Liver (tissue), 9 donors: Measurements from ENCODE around the gene SYNJ2. TPM values are rescaled to one million over a fixed set of nuclear protein-coding genes. Genes with fewer than 3 reads are reported as not detected.

Experiments
- DNase-seq: peaks from one replicate; pipeline ENCODE4 v3.0.0-alpha.2; 2017; ENCODE audit warnings: low spot score
- H3K27ac ChIP-seq, 2 donors: one replicate each; pipeline ENCODE4 v1.7.0; 2013; ENCODE audit warnings: inconsistent platforms in 2 of 2, low read length in 2 of 2, control low read depth in 1 of 2, low read depth in 1 of 2, mild to moderate bottlenecking in 1 of 2
- H3K27me3 ChIP-seq, 4 donors: one replicate each; pipeline versions ENCODE4 v1.6.1 to v1.7.0; 2013; ENCODE audit warnings: low read length in 3 of 4, inconsistent platforms in 1 of 4, mild to moderate bottlenecking in 1 of 4, moderate library complexity in 1 of 4; ENCODE audit not compliant: control insufficient read depth in 4 of 4, insufficient read depth in 4 of 4
- H3K36me3 ChIP-seq, 4 donors: one replicate each; pipeline versions ENCODE4 v1.6.1 to v1.7.0; 2013; ENCODE audit warnings: low read length in 3 of 4, mild to moderate bottlenecking in 3 of 4, low read depth in 1 of 4, moderate library complexity in 1 of 4; ENCODE audit not compliant: control insufficient read depth in 4 of 4, insufficient read depth in 3 of 4
- H3K4me1 ChIP-seq, 4 donors: one replicate each; pipeline versions ENCODE4 v1.6.1 to v1.7.0; 2013; ENCODE audit warnings: low read length in 3 of 4, mild to moderate bottlenecking in 3 of 4, moderate library complexity in 1 of 4; ENCODE audit not compliant: control insufficient read depth in 4 of 4, insufficient read depth in 4 of 4
- H3K4me3 ChIP-seq, 3 donors: one replicate each; pipeline versions ENCODE4 v1.6.1 to v1.7.0; 2013; ENCODE audit warnings: low read length in 3 of 3, control low read depth in 1 of 3, low read depth in 1 of 3, mild to moderate bottlenecking in 1 of 3
- H3K9ac ChIP-seq, 2 donors: one replicate each; pipeline ENCODE4 v1.7.0; 2013; ENCODE audit warnings: low read length in 2 of 2, mild to moderate bottlenecking in 2 of 2, moderate library complexity in 2 of 2, control low read depth in 1 of 2, low read depth in 1 of 2
- H3K9me3 ChIP-seq, 4 donors: one replicate each; pipeline versions ENCODE4 v1.6.1 to v1.7.0; 2013; ENCODE audit warnings: low read length in 3 of 4; ENCODE audit not compliant: control insufficient read depth in 4 of 4
- EGR1 ChIP-seq, 2 donors: IDR thresholded peaks; 2 replicates each; pipeline ENCODE4 v1.6.1; 2016 to 2018; ENCODE audit warnings: antibody characterized with exemption in 2 of 2, low read depth in 2 of 2
- FOXA1 ChIP-seq: IDR thresholded peaks from 2 replicates; pipeline ENCODE4 v1.6.1; 2016; ENCODE audit warnings: antibody characterized with exemption
- FOXA2 ChIP-seq: IDR thresholded peaks from 2 replicates; pipeline ENCODE4 v1.6.1; 2016; ENCODE audit warnings: antibody characterized with exemption
- GABPA ChIP-seq, 2 donors: IDR thresholded peaks in 1 of 2; conservative IDR thresholded peaks in 1 of 2; 2 replicates each; pipeline ENCODE4 v1.6.1; 2016; ENCODE audit warnings: antibody characterized with exemption in 2 of 2, mild to moderate bottlenecking in 1 of 2, moderate library complexity in 1 of 2
- HNF4A ChIP-seq, 2 donors: conservative IDR thresholded peaks; 2 replicates each; pipeline ENCODE4 v1.6.1; 2016; ENCODE audit warnings: antibody characterized with exemption in 2 of 2, mild to moderate bottlenecking in 2 of 2
- JUND ChIP-seq, 2 donors: IDR thresholded peaks; 2 replicates each; pipeline ENCODE4 v1.6.1; 2016; ENCODE audit warnings: antibody characterized with exemption in 2 of 2
- NR2F2 ChIP-seq: IDR thresholded peaks from 2 replicates; pipeline ENCODE4 v1.6.1; 2016; ENCODE audit warnings: antibody characterized with exemption
- RAD21 ChIP-seq, 2 donors: IDR thresholded peaks; 2 replicates each; pipeline ENCODE4 v1.6.1; 2016; ENCODE audit warnings: antibody characterized with exemption in 2 of 2, mild to moderate bottlenecking in 2 of 2
- RXRA ChIP-seq, 2 donors: IDR thresholded peaks; 2 replicates each; pipeline ENCODE4 v1.6.1; 2017 to 2018; ENCODE audit warnings: antibody characterized with exemption in 2 of 2, mild to moderate bottlenecking in 1 of 2
- TAF1 ChIP-seq: conservative IDR thresholded peaks from 2 replicates; pipeline ENCODE4 v1.6.1; 2016; ENCODE audit warnings: antibody characterized with exemption, mild to moderate bottlenecking
- polyA plus RNA-seq, 2 donors: library from polyadenylated mRNA; stranded (reverse) in 1 of 2; unstranded in 1 of 2; fragments of 200-250 nt in 1 of 2; fragments of >200 nt in 1 of 2; fragmentation: Nextera tagmentation in 1 of 2; extraction: Ambion mirVana in 1 of 2; gene quantifications; one replicate each; pipeline versions ENCODE4 v1.2.1 to v1.2.3, GENCODE V29; 2013 to 2015
- total RNA-seq, 2 donors: library from RNA; depleted of rRNA; stranded (reverse); fragments of >200 nt; gene quantifications; one replicate each; pipeline ENCODE4 v1.2.3, GENCODE V29; 2014
- TF ChIP-seq, protein P1 (sequence below): IDR thresholded peaks from 2 replicates; pipeline ENCODE4 v1.6.1; 2016; ENCODE audit warnings: antibody characterized with exemption, mild to moderate bottlenecking
- TF ChIP-seq, protein P2 (sequence below): IDR thresholded peaks from 2 replicates; pipeline ENCODE4 v1.6.1; 2016; ENCODE audit warnings: antibody characterized with exemption
- TF ChIP-seq, protein P3 (sequence below): IDR thresholded peaks from 2 replicates; pipeline ENCODE4 v1.6.1; 2016; ENCODE audit warnings: antibody characterized with exemption
- TF ChIP-seq, protein P4 (sequence below): IDR thresholded peaks from 2 replicates; pipeline ENCODE4 v1.6.1; 2016; ENCODE audit warnings: antibody characterized with exemption
- donor health status: healthy.
- donor health status: healthy.
- donor health status: healthy.
- donor health status: healthy.
- donor health status: healthy.

The SYNJ2 gene
- total and polyA plus RNA-seq, 4 donors: 2.4 to 8.9 (median 3.2) TPM

DNA sequence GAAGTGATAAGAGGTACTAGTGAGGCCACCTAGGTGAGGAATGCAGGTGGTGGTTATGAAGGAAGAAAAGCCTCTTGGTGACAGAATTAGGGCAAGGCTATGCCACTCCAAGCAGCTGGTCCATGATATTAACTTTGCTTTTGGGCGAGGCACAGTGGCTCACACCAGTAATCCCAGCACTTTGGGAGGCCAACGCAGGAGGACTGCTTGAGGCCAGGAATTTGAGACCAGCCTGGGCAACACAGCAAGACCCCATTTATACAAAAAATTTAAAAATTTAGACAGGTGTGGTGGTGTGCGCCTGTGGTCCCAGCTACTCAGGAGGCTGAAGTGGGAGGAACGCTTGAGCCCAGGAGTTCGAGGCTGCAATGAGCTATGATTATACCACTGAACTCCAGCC, 130.3 kb downstream of the SYNJ2 start (continued):
- TF ChIP-seq, protein P1, sequence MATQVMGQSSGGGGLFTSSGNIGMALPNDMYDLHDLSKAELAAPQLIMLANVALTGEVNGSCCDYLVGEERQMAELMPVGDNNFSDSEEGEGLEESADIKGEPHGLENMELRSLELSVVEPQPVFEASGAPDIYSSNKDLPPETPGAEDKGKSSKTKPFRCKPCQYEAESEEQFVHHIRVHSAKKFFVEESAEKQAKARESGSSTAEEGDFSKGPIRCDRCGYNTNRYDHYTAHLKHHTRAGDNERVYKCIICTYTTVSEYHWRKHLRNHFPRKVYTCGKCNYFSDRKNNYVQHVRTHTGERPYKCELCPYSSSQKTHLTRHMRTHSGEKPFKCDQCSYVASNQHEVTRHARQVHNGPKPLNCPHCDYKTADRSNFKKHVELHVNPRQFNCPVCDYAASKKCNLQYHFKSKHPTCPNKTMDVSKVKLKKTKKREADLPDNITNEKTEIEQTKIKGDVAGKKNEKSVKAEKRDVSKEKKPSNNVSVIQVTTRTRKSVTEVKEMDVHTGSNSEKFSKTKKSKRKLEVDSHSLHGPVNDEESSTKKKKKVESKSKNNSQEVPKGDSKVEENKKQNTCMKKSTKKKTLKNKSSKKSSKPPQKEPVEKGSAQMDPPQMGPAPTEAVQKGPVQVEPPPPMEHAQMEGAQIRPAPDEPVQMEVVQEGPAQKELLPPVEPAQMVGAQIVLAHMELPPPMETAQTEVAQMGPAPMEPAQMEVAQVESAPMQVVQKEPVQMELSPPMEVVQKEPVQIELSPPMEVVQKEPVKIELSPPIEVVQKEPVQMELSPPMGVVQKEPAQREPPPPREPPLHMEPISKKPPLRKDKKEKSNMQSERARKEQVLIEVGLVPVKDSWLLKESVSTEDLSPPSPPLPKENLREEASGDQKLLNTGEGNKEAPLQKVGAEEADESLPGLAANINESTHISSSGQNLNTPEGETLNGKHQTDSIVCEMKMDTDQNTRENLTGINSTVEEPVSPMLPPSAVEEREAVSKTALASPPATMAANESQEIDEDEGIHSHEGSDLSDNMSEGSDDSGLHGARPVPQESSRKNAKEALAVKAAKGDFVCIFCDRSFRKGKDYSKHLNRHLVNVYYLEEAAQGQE: no peak
- TF ChIP-seq FOXA2: no peak

DNA sequence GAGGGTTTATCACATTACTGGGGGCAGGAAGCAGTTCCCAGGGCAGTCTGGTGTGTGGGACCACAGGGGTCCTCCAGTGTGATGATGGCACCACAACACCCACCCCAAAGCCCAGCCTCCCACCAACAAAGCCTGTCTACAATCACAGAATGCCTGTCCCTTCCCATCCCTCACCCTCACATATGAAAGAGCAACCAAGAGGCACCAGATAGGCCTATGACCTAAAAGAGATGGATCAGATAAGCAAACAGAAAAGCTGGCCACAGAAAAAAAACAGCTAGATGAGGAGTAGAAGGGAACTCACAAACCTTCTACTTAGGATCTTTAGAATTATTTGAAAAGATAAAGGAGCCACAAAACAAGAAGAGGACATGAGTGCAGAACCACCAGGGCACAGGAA, 132.1 kb downstream of the SYNJ2 start:
- H3K9ac ChIP-seq: no peak overlapping the region
- TF ChIP-seq FOXA1: no peak
- TF ChIP-seq RXRA (IDR thresholded peaks at IDR 0.05): no peak
- TF ChIP-seq, protein P2, sequence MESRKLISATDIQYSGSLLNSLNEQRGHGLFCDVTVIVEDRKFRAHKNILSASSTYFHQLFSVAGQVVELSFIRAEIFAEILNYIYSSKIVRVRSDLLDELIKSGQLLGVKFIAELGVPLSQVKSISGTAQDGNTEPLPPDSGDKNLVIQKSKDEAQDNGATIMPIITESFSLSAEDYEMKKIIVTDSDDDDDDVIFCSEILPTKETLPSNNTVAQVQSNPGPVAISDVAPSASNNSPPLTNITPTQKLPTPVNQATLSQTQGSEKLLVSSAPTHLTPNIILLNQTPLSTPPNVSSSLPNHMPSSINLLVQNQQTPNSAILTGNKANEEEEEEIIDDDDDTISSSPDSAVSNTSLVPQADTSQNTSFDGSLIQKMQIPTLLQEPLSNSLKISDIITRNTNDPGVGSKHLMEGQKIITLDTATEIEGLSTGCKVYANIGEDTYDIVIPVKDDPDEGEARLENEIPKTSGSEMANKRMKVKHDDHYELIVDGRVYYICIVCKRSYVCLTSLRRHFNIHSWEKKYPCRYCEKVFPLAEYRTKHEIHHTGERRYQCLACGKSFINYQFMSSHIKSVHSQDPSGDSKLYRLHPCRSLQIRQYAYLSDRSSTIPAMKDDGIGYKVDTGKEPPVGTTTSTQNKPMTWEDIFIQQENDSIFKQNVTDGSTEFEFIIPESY: no peak
- TF ChIP-seq HNF4A (conservative IDR thresholded peaks at IDR 0.05): no peak
- TF ChIP-seq, protein P3, sequence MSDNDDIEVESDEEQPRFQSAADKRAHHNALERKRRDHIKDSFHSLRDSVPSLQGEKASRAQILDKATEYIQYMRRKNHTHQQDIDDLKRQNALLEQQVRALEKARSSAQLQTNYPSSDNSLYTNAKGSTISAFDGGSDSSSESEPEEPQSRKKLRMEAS: no peak
- no peak for TF ChIP-seq GABPA (IDR thresholded peaks at IDR 0.05 in 1 of 2, conservative IDR thresholded peaks at IDR 0.05 in 1 of 2)
- TF ChIP-seq JUND (IDR thresholded peaks at IDR 0.05): no peak
- TF ChIP-seq TAF1: no peak
- TF ChIP-seq RAD21 (IDR thresholded peaks at IDR 0.05): no peak
- TF ChIP-seq, protein P4, sequence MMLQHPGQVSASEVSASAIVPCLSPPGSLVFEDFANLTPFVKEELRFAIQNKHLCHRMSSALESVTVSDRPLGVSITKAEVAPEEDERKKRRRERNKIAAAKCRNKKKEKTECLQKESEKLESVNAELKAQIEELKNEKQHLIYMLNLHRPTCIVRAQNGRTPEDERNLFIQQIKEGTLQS: no peak
- TF ChIP-seq NR2F2: no peak
- TF ChIP-seq, protein P1: no peak
- no peak for TF ChIP-seq EGR1 (IDR thresholded peaks at IDR 0.05; ENCODE audit: low read depth in 2 of 2)
- no peak overlapping the region for H3K27ac ChIP-seq
- no peaks in the 10 kb centered on the region for H3K4me1 ChIP-seq
- no peak for DNase-seq
- peaks cover 0 to 6% (median 3%) of the 10 kb centered on the region in 4 donors for H3K36me3 ChIP-seq
- H3K4me3 ChIP-seq: no peak overlapping the region
- no peaks in the 10 kb centered on the region for H3K27me3 ChIP-seq
- no peaks in the 10 kb centered on the region for H3K9me3 ChIP-seq
